Cardiac ventricle fibroblast (primary cell): ENCODE results near the gene TOPBP1. TPM values are rescaled to one million over a fixed set of nuclear protein-coding genes. Genes with fewer than 3 reads are reported as not detected.

ENCODE experiments used
- total RNA-seq: library from RNA; depleted of rRNA; stranded (reverse); fragments of >200 nt; gene quantifications from 2 replicates; pipeline ENCODE4 v1.2.3, GENCODE V29; 2015

Gene TOPBP1
- 10.9 and 15.8 TPM in 2 replicates for total RNA-seq

GRCh38 chr3:133661454-133662277 lies at the start of gene TOPBP1:
TOPBP1 (minus strand) TSS chr3:133661941; CDS start chr3:133661127, 814 bp downstream.

GRCh38 chr3:133573629-133574194 lies 88.0 kb downstream of the TOPBP1 start, which contains the start of gene CDV3:
CDV3 (plus strand) TSS chr3:133573686; CDS start chr3:133574045, 359 bp downstream.

Other genes starting within 250 kb of the TOPBP1 start
- 98.5 and 106 TPM in 2 replicates for gene CDV3, start 88.3 kb downstream of the TOPBP1 start, total RNA-seq
- gene TF, start 84.5 kb upstream of the TOPBP1 start, total RNA-seq: 0.10 and 0.12 TPM in 2 replicates
- gene SRPRB, start 143.9 kb upstream of the TOPBP1 start, total RNA-seq: 37.7 and 50.8 TPM in 2 replicates
- gene RAB6B, start 233.9 kb upstream of the TOPBP1 start, total RNA-seq: 0.29 and 1.7 TPM in 2 replicates